Heart left ventricle (tissue), 16 donors: ENCODE data around the gene HOXD10. TPM values are rescaled to one million over a fixed set of nuclear protein-coding genes. Genes with fewer than 3 reads are reported as not detected.

Experiments used
- ATAC-seq, 4 donors: fragments of 200-7000 bp; cut with Tn5 transposase; one replicate each; pipeline ENCODE4 v1.9.1; 2020 to 2022; ENCODE audit warnings: moderate library complexity in 4 of 4, mild to moderate bottlenecking in 3 of 4, moderate number of reproducible peaks in 1 of 4
- DNase-seq, 5 donors: peaks; one replicate each; pipeline ENCODE4 v3.0.0-alpha.2; 2020
- H3K27ac ChIP-seq, 12 donors: fragments of 200-600 bp; sonication (generic) in 4 of 12; one replicate each; pipeline versions ENCODE4 v1.5.0 to v1.8.0; 2016 to 2022; ENCODE audit warnings: mild to moderate bottlenecking in 2 of 12
- H3K27me3 ChIP-seq, 9 donors: fragments of 200-600 bp; sonication (generic) in 2 of 9; one replicate each; pipeline versions ENCODE4 v1.5.1 to v1.8.0; 2016 to 2022; ENCODE audit warnings: mild to moderate bottlenecking in 3 of 9
- H3K36me3 ChIP-seq, 9 donors: fragments of 200-600 bp; sonication (generic) in 2 of 9; one replicate each; pipeline versions ENCODE4 v1.5.0 to v1.8.0; 2018 to 2022; ENCODE audit warnings: mild to moderate bottlenecking in 2 of 9
- H3K4me1 ChIP-seq, 12 donors: fragments of 200-600 bp; sonication (generic) in 4 of 12; one replicate each; pipeline versions ENCODE4 v1.5.0 to v1.8.0; 2016 to 2022; ENCODE audit warnings: mild to moderate bottlenecking in 3 of 12
- H3K4me3 ChIP-seq, 12 donors: fragments of 200-600 bp; sonication (generic) in 4 of 12; one replicate each; pipeline versions ENCODE4 v1.5.0 to v1.8.0; 2017 to 2022; ENCODE audit warnings: mild to moderate bottlenecking in 9 of 12, moderate library complexity in 4 of 12
- H3K9me3 ChIP-seq, 12 donors: fragments of 200-600 bp; sonication (generic) in 4 of 12; one replicate each; pipeline versions ENCODE4 v1.5.0 to v1.8.0; 2016 to 2022; ENCODE audit warnings: mild to moderate bottlenecking in 1 of 12
- CTCF ChIP-seq, 12 donors: fragments of 200-600 bp; sonication (generic) in 4 of 12; IDR thresholded peaks; one replicate each; pipeline versions ENCODE4 v1.5.0 to v1.8.0; 2018 to 2022; ENCODE audit warnings: antibody characterized with exemption in 12 of 12, mild to moderate bottlenecking in 5 of 12
- POLR2A ChIP-seq, 2 donors: fragments of 450-650 bp; IDR thresholded peaks; one replicate each; pipeline ENCODE4 v1.6.1; 2017; ENCODE audit warnings: antibody characterized with exemption in 2 of 2, mild to moderate bottlenecking in 2 of 2, moderate library complexity in 2 of 2
- whole genome bisulfite sequencing, 4 donors: extraction: QIAGEN DNeasy Blood & Tissue Kit in 2 of 4; methylation state at CpG; one replicate each; pipeline versions ENCODE4 v1.1.5 to v1.1.7; 2013 to 2018; 5-methylcytosine and 5-hydroxymethylcytosine counted together
- intact Hi-C, 10 donors: fragments of 100-400 bp; cut with DNase I; formaldehyde crosslinking; loops; one replicate each; pipeline versions ENCODE4 v1.11.1 to v1.14.2; 2022
- polyA plus RNA-seq, 2 donors: library from polyadenylated mRNA; stranded (reverse); fragments of 200-250 nt; gene quantifications; one replicate each; pipeline ENCODE4 v1.2.3, GENCODE V29; 2013
- total RNA-seq, 9 donors: library from RNA; depleted of rRNA in 2 of 9; stranded (reverse); fragments of >200 nt in 2 of 9; fragmentation: NEBNext Ultra II Directional in 3 of 9; extraction: Animal tissue kit (Norgen Biotek cat#: 25700) in 3 of 9; gene quantifications; one replicate each; pipeline versions ENCODE4 v1.1.0 to v1.2.4, GENCODE V29; 2016 to 2023
- donor health status: ischemic (EF 13 %, LVEDD 7.1; RV severe dilation, severe dysfunction).
- donor health status: healthy with polysubstance abuse.
- donor health status: DM: no; HTN: yes; CAD: no.
- donor health status: DM: no; HTN: no; CAD: no.
- donor health status: ischemic (EF 25% LVEDD 6.9; RV normal size, moderate dysfunction).
- donor health status: ischemic (EF 25% LVEDD 5.7; RV mildly dilated, moderate dysfunction).
- donor health status: healthy.
- donor health status: DM: yes; HTN: yes; CAD: no.
- donor health status: ischemic (EF 35%, LVEDD 5.7; RV mildly dilated, moderate dysfunction).
- donor health status: nonischemic (EF 11% LVEDD 7.7; RV severe dilation, severe dysfunction).
- donor health status: DM: yes; HTN: yes; CAD: no.
- donor health status: PGD.
- donor health status: ischemic (EF 29% LVEDD 5.4; RV normal size, mild dysfunction).
- donor health status: nonischemic (EF 23%, LVEDD 6.1; RV moderate dilation, normal function).

HOXD10 gene
- total and polyA plus RNA-seq, 11 donors, result 0.03 to 0.43 TPM; not detected in 9

GRCh38 chr2:176078541-176079284 lies 37.9 kb upstream of the HOXD10 start:
- intact Hi-C loops, result loop anchor here in 3 of 10 donors (2.0 to 10.0 kb wide), 3 partner anchors 74 to 392 kb away; partner anchors contain the start of gene LNPK (in 1 of the 3)
- H3K4me3 ChIP-seq, result no peak overlapping the region

GRCh38 chr2:176079285-176079830 lies 37.2 kb upstream of the HOXD10 start:
- ATAC-seq, result peak in 1 of 4 donors; percentile 15
- Histone ChIP-seq H3K4me3 (peak overlapping the region in 2 of 12 donors; percentile 2 to 18), H3K9me3 (peaks cover 0 to 8% (median 0%) of the 10 kb centered on the region in 12 donors), H3K4me1 (peaks cover 0 to 36% (median 12%) of the 10 kb centered on the region in 12 donors), H3K27ac (peak overlapping the region in 1 of 12 donors; percentile 79), H3K27me3 (peaks cover 86 to 99% (median 97%) of the 10 kb centered on the region in 9 donors), H3K36me3 (no peaks in the 10 kb centered on the region)
- no peak for TF ChIP-seq POLR2A (IDR thresholded peaks at IDR 0.05)
- TF ChIP-seq CTCF (IDR thresholded peaks at IDR 0.05), result no peak
- intact Hi-C loops, result loop anchor here in 3 of 10 donors (2.0 to 10.0 kb wide), 3 partner anchors 75 to 393 kb away; partner anchors contain the start of gene LNPK (in 1 of the 3)
- 4 to 8% (median 4%) methylated on average over 30 of the region's 30 CpGs for WGBS, 4 donors
- no peak for DNase-seq

More at GRCh38 chr2:176078541-176079284, 37.9 kb upstream of the HOXD10 start:
- Histone ChIP-seq H3K4me1 (peaks cover 0 to 36% (median 12%) of the 10 kb centered on the region in 12 donors), H3K9me3 (peaks cover 0 to 8% (median 0%) of the 10 kb centered on the region in 12 donors), H3K27ac (peak overlapping the region in 1 of 12 donors; percentile 79), H3K27me3 (peaks cover 82 to 99% (median 97%) of the 10 kb centered on the region in 9 donors), H3K36me3 (no peaks in the 10 kb centered on the region)
- DNase-seq, result no peak
- WGBS, 4 donors, result 5 to 7% (median 7%) methylated on average over 25 of the region's 25 CpGs
- TF ChIP-seq POLR2A (IDR thresholded peaks at IDR 0.05), result no peak
- no peak for TF ChIP-seq CTCF (IDR thresholded peaks at IDR 0.05)
- ATAC-seq, result no peak

- H3K4me1 ChIP-seq, result peaks cover 0 to 38% (median 12%) of the 10 kb centered on the region in 12 donors
- intact Hi-C loops, result loop anchor here in 6 of 10 donors (2.0 to 10.0 kb wide), 6 partner anchors 75 to 665 kb away; partner anchors contain the start of gene LNPK (in 2 of the 6)
- H3K9me3 ChIP-seq, result peaks cover 0 to 8% (median 0%) of the 10 kb centered on the region in 12 donors
- H3K4me3 ChIP-seq, result peak overlapping the region in 8 of 12 donors; percentile 14 to 40 (median 27)
- DNase-seq, result peak in 2 of 5 donors; percentile 46 to 68
- TF ChIP-seq CTCF (IDR thresholded peaks at IDR 0.05), result peak; percentile 56 to 77 (median 65)
- no peak for TF ChIP-seq POLR2A (IDR thresholded peaks at IDR 0.05)
- H3K27me3 ChIP-seq, result peaks cover 88 to 99% (median 97%) of the 10 kb centered on the region in 9 donors
- peak in 3 of 4 donors; percentile 65 to 74 (median 71) for ATAC-seq
- WGBS, 4 donors, result 2 to 4% (median 2%) methylated on average over 25 to 86 of the region's 86 CpGs
- no peaks in the 10 kb centered on the region for H3K36me3 ChIP-seq
- H3K27ac ChIP-seq, result peak overlapping the region in 1 of 12 donors; percentile 84
Observed at GRCh38 chr2:176079831-176080539, 36.6 kb upstream of the HOXD10 start.
